ENCODE measurements around the gene GDF9.

Gene GDF9

GRCh38 chr5:132838516-132839282, 27.6 kb downstream of the GDF9 start:
- DNase-seq (ENCODE audit: low spot score), result no peak

DNA sequence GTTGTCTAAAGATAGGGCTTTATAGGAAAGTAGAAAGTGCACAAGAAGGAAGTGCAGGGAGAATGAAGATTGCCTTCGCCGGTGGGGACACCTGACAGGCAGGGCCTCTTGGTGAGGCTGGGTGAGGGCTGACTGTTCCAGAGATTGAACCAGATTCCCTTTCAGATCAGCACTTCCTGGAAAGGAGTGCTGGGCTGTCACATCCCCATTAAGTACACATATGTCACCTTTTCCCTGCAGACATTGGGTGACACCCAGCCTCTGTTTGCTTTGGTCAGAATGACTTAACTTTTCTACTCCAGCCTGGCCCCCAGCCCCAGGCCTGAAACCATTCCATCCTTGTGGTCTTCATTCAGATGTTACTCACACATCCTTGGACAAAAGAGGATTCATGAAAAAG, 28.4 kb downstream of the GDF9 start:
- no peak for DNase-seq (ENCODE audit: low spot score)

GRCh38 chr5:132836852-132837251, 29.4 kb downstream of the GDF9 start:
- DNase-seq (ENCODE audit: low spot score), result no peak

DNA sequence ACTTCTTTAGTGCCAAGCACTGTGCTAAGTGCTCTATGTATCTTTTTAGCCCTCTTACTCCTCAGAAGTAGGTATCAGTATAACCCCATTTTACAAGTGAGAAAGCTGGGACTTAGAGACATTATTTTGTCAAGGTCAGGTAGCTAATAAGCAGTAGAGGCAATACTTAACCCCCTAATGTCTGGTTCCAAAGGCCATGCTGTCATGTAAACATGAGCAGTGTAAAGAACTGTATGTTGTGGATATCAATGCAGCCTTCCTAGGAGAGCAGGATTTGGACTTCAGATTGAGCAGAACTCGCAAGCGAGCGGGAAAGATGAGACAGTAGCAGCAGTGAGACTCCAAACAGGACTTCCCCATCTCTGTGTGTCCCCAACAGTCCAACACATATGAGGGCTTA, 32.2 kb downstream of the GDF9 start:
- no peak for DNase-seq (ENCODE audit: low spot score)

DNA sequence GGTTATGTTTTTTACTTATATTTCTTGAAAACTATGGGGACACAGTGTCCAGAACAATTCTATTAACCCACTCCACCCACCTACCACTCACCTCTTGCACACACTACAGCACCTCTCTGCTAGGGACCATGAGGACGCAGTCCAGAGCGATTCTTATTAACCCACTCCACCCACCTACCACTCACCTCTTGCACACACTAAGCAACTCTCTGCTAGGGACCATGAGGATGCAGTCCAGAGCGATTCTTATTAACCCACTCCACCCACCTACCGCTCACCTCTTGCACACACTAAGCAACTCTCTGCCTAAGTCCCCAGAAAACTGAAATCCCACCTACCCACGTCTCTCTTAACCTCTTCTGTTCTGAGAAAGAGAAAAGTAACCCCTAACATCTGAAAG, 33.7 kb downstream of the GDF9 start:
- DNase-seq (ENCODE audit: low spot score), result no peak

GRCh38 chr5:132831095-132831860, 35.0 kb downstream of the GDF9 start:
- DNase-seq (ENCODE audit: low spot score), result no peak

DNA sequence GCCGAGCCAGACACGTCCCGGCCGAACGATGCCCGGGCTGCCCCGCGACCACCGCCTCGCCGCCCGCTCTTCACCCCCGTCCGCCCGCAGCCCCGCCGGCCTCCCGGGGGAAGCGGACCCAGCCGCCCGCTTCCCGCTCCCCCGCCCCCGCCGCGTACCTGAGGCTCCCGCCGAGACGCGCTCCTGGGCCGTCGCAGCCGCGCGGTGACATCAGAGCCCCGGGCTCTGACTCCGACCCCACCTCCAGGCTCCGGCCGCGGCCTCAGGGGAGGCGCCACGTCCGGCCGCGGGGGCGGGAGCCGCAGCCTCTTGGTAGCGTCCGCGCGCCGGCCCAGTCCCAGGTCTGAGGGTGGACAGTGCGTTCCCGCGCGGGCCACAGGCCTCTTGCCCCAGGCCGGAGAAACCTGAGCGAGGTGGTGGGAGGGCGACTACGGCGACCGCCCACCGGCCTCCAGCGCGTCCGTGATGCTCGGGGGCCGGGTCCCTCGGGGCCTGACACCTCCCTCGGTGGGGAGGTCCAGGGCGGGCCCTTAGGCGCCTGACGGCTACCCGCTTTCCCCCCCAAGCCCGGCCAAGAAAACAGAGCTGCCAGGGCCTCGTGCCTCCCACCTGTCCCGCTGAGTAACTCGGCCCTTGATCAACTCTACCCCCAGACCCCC, 35.7 kb downstream of the GDF9 start, which contains the start of gene SHROOM1:
Gene SHROOM1 (minus strand): TSS at position 212 of the 659 bp plus-strand sequence. CDS start 4,507 bp downstream, outside the sequence.
- DNase-seq (ENCODE audit: low spot score), result no peak

GRCh38 chr5:132829742-132830435, 36.4 kb downstream of the GDF9 start:
- DNase-seq (ENCODE audit: low spot score), result peak; percentile 64

- DNase-seq (ENCODE audit: low spot score), result no peak
Observed at GRCh38 chr5:132828846-132829494, 37.3 kb downstream of the GDF9 start.

GRCh38 chr5:132827943-132828673, 38.2 kb downstream of the GDF9 start:
- no peak for DNase-seq (ENCODE audit: low spot score)

- DNase-seq (ENCODE audit: low spot score), result no peak
Observed at GRCh38 chr5:132826424-132827082, 39.7 kb downstream of the GDF9 start.

- DNase-seq (ENCODE audit: low spot score), result no peak
Observed at GRCh38 chr5:132825834-132826391, 40.4 kb downstream of the GDF9 start.

DNA sequence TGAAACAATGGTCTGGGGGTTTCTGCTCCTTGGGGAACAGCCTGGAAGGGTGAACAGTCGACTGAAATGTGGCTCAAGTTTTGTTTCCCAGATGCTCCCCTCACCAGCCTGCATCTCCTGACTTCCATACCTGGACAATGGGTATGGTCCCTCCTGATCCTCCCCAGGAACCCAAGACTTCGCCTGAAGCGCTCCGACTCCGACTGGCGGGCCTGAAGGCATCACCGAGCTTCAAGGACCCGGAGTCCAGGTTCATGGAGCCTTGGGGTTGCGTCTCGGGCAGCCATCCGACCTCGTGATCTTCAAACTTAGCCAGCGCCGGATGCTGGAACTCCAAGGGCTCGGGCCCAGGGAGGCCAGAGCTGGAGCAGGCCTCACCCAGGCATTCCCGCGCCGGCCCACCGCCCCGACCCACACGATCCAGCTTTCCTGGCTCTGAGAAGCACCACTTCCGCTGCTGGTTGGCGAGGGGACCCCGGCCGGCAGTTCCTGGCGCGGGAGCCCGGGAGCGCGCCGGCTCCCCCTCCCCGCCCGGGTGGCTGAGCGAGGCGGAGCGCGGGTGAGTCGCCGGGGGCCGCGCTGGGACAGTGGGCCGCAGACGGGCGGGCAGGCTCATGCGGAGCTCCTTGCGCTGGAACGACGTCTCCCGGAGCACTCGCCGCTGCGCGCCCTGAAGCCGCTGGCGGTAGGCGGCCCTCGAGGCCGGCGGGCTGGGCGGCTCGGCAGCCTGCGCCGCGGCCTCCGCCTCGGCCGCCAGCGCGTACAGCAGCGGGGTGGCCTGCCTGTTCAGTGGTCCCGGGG, 41.0 kb downstream of the GDF9 start:
- DNase-seq (ENCODE audit: low spot score), result no peak

DNA sequence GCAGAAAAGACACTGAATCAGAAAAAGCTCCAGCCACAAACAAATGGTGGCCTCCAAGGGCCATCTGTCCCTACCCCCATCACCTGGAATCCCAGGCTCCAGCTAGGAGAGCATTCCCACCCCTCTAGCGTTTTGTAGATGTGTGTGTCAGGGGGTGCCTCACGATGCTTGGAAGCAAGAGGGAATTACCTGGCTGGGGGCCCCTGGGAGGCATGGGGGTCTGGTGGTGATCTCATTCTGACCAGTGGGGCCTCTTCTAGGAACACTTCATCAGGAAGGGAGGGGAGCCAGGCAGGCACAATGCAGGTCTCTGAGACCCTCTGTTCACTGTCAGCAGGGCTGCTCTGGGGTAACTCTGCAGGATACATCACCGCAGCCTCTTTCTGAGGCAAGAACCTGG, 41.8 kb downstream of the GDF9 start:
- no peak for DNase-seq (ENCODE audit: low spot score)

DNA sequence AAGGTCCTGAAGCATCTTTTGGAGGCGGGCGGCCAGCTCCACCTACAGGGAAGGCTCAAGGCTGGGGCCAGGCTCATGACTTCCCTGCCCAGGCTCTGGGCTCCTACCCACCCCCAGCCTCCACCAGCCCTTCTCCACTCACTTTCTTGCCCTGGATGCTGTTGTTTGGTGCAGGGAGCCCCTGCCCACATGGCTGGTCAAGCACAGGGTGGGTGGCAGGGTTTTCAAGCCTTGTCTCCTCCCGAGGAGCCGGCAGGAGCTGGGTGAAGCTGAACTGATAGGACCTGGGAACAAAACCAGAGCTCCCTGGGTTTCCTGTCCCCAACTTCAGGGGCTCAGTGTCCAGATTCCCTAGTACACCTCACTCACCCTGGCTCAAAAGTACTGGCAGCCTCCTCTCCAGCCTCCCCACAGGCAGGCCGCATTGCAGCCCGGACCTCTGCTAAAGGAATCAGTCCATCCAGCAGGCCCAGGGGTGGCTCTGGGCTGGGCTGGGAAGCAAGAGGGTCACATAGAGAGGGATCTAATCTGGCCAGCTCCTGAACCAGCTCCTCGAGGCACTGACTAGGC, 42.7 kb downstream of the GDF9 start:
- DNase-seq (ENCODE audit: low spot score), result no peak

GRCh38 chr5:132822650-132823480, 43.4 kb downstream of the GDF9 start:
- no peak for DNase-seq (ENCODE audit: low spot score)

DNA sequence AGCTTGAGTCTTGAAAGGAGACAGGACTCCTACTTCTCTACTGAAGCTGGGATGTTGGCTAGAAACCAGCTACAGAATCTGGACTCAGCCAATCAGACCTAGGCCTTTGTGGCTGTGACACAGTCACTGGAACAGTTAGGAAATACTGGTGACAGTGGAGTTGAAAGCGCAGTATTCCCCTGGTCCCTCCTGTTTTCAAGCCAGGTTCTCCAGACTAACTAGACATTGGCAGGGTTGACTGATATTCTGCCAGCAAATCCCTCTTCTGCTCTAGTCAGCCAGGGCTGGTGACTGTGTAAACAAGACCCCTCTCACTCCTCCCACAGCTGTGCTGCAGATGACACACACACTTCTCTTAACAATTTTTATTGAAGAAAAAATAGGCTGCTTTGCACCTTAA, 44.5 kb downstream of the GDF9 start:
- DNase-seq (ENCODE audit: low spot score), result no peak

- DNase-seq (ENCODE audit: low spot score), result no peak
Observed at GRCh38 chr5:132821350-132821749, 44.9 kb downstream of the GDF9 start.

All from hematopoietic multipotent progenitor cell treated with erythropoietin and hydrocortisone succinate and interleukin-3 and kit ligand, for 15 days (in vitro differentiated cells).